Activated CD4-positive, alpha-beta T cell treated with anti-CD3 and anti-CD28 coated beads, Interleukin-2, amount 50 U/mL, for 16 hours (primary cell): ENCODE data around the gene NRF1.
A peak's percentile ranks its signal among the peaks of the same experiment; 100 is the strongest.

Experiments
- DNase-seq: peaks from one replicate; pipeline ENCODE4 v3.0.0-alpha.2; 2020

NRF1 gene

GRCh38 chr7:129772646-129773280 lies 161.2 kb downstream of the NRF1 start:
- no peak for DNase-seq

- DNase-seq: no peak
Measured at GRCh38 chr7:129773328-129773731, 161.8 kb downstream of the NRF1 start.

GRCh38 chr7:129773871-129774270 lies 162.4 kb downstream of the NRF1 start:
- no peak for DNase-seq

GRCh38 chr7:129774359-129774758 lies 162.8 kb downstream of the NRF1 start:
- DNase-seq: no peak

GRCh38 chr7:129774871-129775694 lies 163.6 kb downstream of the NRF1 start:
- DNase-seq: no peak

GRCh38 chr7:129775695-129776361 lies 164.3 kb downstream of the NRF1 start:
- no peak for DNase-seq

- no peak for DNase-seq
Measured at GRCh38 chr7:129776362-129776722, 164.8 kb downstream of the NRF1 start.

- DNase-seq: no peak
Measured at GRCh38 chr7:129777195-129777844, 165.8 kb downstream of the NRF1 start.

GRCh38 chr7:129777993-129778769 lies 166.7 kb downstream of the NRF1 start:
- no peak for DNase-seq

- no peak for DNase-seq
Measured at GRCh38 chr7:129778770-129779601, 167.5 kb downstream of the NRF1 start.

GRCh38 chr7:129779602-129780256 lies 168.2 kb downstream of the NRF1 start:
- DNase-seq: peak; percentile 18

- DNase-seq: peak; percentile 65
Measured at GRCh38 chr7:129780257-129780973, 168.9 kb downstream of the NRF1 start.

GRCh38 chr7:129780974-129781927 lies 169.7 kb downstream of the NRF1 start:
- DNase-seq: no peak

GRCh38 chr7:129781928-129782817 lies 170.7 kb downstream of the NRF1 start:
- no peak for DNase-seq

- DNase-seq: no peak
Measured at GRCh38 chr7:129782818-129783583, 171.5 kb downstream of the NRF1 start.

- no peak for DNase-seq
Measured at GRCh38 chr7:129783584-129783919, 172.0 kb downstream of the NRF1 start.

- DNase-seq: no peak
Measured at GRCh38 chr7:129784437-129784782, 172.9 kb downstream of the NRF1 start.
